Transverse colon (tissue), 3 donors: Measurements from ENCODE around the gene SREK1IP1.

Experiments
- CTCF ChIP-seq, 5 experiments: fragments of 200-600 bp in 3 of 5; fragments of 450-650 bp in 2 of 5; sonication (generic) in 3 of 5; IDR thresholded peaks; 1 replicate in 2 of 5; 2 replicates in 3 of 5; pipeline ENCODE4 v1.5.1; 2016 to 2017; ENCODE audit warnings: antibody characterized with exemption in 5 of 5, inconsistent platforms in 3 of 5, mild to moderate bottlenecking in 2 of 5, moderate library complexity in 1 of 5
- EP300 ChIP-seq: sonication (generic); formaldehyde crosslinking; IDR thresholded peaks from one replicate; pipeline ENCODE4 v1.6.1; 2017; ENCODE audit warnings: antibody characterized with exemption, low read depth
- POLR2A ChIP-seq: fragments of 450-650 bp; IDR thresholded peaks from one replicate; pipeline ENCODE4 v1.6.1; 2016; ENCODE audit warnings: antibody characterized with exemption, mild to moderate bottlenecking, moderate library complexity

- TF ChIP-seq POLR2A (no peak), CTCF (IDR thresholded peaks at IDR 0.05) (no peak), EP300 (no peak)
Observed at GRCh38 chr5:64790210-64790609, 21.7 kb upstream of the SREK1IP1 start.
